Measurements from ENCODE around the gene ODC1. TPM values are rescaled to one million over a fixed set of nuclear protein-coding genes. Genes with fewer than 3 reads are reported as not detected.

Gene ODC1
- total RNA-seq, 2 donors from 2014 or later = 31.9 to 59.7 TPM

- Histone ChIP-seq H3K4me1 (peaks cover 6% of the 10 kb centered on the region), H3K27me3 (no peaks in the 10 kb centered on the region), H3K36me3 (replicated peaks in 1 of 2; ENCODE audit: insufficient read depth in 1 of 2, low read depth in 2 of 2) (no peaks in the 10 kb centered on the region), H3K27ac (no peak overlapping the region), H3K4me3 (no peak overlapping the region), H3K9me3 (no peaks in the 10 kb centered on the region)
- ATAC-seq = no peak
- TF ChIP-seq CTCF (IDR thresholded peaks at IDR 0.05) = no peak
- TF ChIP-seq POLR2A (IDR thresholded peaks at IDR 0.05) = no peak
- 74 to 78% methylated on average over 12 to 16 of the region's 16 CpGs for WGBS, 2 donors
- intact Hi-C loops (cut with DNase I) = no loop called here
- no peak for DNase-seq
These were observed 29.5 kb upstream of the ODC1 start for GRCh38 chr2:10477443-10478297.

GRCh38 chr2:10476723-10477442 lies 28.8 kb upstream of the ODC1 start:
- Histone ChIP-seq H3K4me1 (peaks cover 6% of the 10 kb centered on the region), H3K9me3 (no peaks in the 10 kb centered on the region), H3K27ac (no peak overlapping the region), H3K27me3 (no peaks in the 10 kb centered on the region), H3K4me3 (no peak overlapping the region), H3K36me3 (replicated peaks in 1 of 2; ENCODE audit: insufficient read depth in 1 of 2, low read depth in 2 of 2) (no peaks in the 10 kb centered on the region)
- intact Hi-C loops (cut with DNase I) = no loop called here
- TF ChIP-seq CTCF (IDR thresholded peaks at IDR 0.05) = no peak
- no peak for TF ChIP-seq POLR2A (IDR thresholded peaks at IDR 0.05)
- ATAC-seq (no peak), DNase-seq (peak in 2 of 4 donors; percentile 20 to 57)
- WGBS, 2 donors = 60 to 71% methylated on average over 12 of the region's 12 CpGs

GRCh38 chr2:10475811-10476660 lies 27.9 kb upstream of the ODC1 start:
- ATAC-seq = no peak
- no peak overlapping the region for H3K27ac ChIP-seq
- TF ChIP-seq POLR2A (IDR thresholded peaks at IDR 0.05) (no peak), CTCF (IDR thresholded peaks at IDR 0.05) (no peak)
- no peak overlapping the region for H3K4me3 ChIP-seq
- no peaks in the 10 kb centered on the region for H3K27me3 ChIP-seq
- no peak for DNase-seq
- intact Hi-C loops (cut with DNase I) = no loop called here
- 87 to 89% methylated on average over 18 to 22 of the region's 22 CpGs for WGBS, 2 donors
- H3K4me1 ChIP-seq = peaks cover 6% of the 10 kb centered on the region
- H3K36me3 ChIP-seq (replicated peaks in 1 of 2; ENCODE audit: insufficient read depth in 1 of 2, low read depth in 2 of 2) = no peaks in the 10 kb centered on the region
- H3K9me3 ChIP-seq = no peaks in the 10 kb centered on the region

GRCh38 chr2:10475221-10475722 lies 27.1 kb upstream of the ODC1 start:
- H3K27ac ChIP-seq = no peak overlapping the region
- 92 to 95% methylated on average over 12 to 16 of the region's 21 CpGs for WGBS, 2 donors
- DNase-seq = no peak
- intact Hi-C loops (cut with DNase I) = no loop called here
- TF ChIP-seq CTCF (IDR thresholded peaks at IDR 0.05) = no peak
- TF ChIP-seq POLR2A (IDR thresholded peaks at IDR 0.05) = no peak
- H3K4me3 ChIP-seq = no peak overlapping the region
- H3K4me1 ChIP-seq = peaks cover 6% of the 10 kb centered on the region
- H3K27me3 ChIP-seq = no peaks in the 10 kb centered on the region
- no peak for ATAC-seq
- H3K9me3 ChIP-seq = no peaks in the 10 kb centered on the region
- H3K36me3 ChIP-seq (replicated peaks in 1 of 2; ENCODE audit: insufficient read depth in 1 of 2, low read depth in 2 of 2) = no peaks in the 10 kb centered on the region
